ENCODE data around the gene RFNG.
A peak's percentile ranks its signal among the peaks of the same experiment; 100 is the strongest.

Gene RFNG

DNA sequence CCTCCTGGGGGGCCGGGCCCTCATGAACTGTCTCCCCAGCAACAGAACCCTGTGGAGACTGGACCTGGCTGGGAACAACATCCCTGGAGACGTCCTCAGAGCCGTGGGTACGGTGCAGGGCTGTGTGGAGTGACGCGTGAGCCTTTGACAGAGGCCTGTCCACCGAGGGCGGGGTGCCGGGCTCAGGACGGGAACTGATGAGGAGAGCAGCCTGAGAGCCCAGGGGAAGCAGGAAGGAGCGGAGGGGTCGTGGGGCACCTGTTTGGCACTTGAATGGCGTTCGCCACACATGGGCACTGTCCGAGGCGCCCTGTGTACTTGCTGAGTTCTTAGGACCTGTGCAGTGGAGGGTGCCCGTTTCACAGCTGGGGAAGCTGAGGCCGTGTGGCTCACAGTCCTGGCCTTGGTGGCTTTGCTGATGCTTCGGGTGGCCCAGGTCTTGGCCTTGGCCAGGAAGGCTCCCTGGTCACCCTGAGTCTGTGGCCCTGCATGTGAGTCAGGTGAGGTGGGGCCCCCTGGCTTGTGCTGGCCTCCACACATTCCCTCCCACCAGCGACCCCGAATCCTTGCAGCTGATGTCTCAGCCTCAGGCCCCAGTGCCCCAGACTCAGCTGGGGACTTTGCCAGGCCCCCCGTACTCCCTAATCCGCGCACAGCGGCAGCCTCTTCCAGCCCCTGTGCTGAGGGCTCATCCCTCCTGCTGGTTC is 26.1 kb downstream of the RFNG start:
- no peak for DNase-seq (ENCODE audit: low read depth)

- DNase-seq (ENCODE audit: low read depth), result no peak
Observed at GRCh38 chr17:82024859-82025258, 26.8 kb downstream of the RFNG start.

DNA sequence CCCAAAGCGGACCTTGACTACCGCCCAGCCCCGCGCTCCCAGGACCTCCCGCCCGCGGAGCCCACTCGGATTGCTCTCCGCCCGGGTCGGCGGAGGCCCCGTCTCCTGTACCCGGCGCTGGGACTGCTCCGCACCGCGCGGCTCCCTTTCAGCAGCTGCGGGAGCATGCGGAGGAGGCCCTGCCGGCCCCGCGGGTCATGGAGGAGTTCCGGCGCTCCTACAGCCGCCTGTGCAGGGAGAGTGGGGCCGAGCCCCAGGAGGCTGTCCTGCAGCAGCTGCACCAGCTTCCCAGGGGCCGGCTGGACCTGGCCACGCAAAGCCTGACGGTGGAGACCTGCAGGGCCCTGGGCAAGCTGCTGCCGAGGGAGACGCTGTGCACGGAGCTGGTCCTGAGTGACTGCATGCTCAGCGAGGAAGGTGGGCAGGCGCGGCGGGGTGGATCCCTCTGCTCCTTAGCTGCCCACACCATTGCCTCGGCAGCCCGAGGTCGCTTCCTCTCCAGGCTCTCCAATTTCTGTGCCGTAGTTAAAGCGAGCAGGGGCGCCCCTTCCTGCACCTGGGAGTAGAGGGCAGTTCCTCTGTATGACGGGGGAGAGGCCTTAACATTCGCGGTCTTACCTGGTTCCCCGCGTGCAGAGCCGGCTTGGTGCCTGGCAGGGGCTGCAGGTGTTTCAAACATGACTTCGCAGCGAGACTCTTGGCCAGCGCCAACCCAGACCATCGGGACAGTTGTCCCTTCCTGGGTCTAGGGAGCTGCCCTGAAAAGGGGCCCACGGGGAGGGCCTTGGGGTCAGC is 28.0 kb downstream of the RFNG start:
- no peak for DNase-seq (ENCODE audit: low read depth)

DNA sequence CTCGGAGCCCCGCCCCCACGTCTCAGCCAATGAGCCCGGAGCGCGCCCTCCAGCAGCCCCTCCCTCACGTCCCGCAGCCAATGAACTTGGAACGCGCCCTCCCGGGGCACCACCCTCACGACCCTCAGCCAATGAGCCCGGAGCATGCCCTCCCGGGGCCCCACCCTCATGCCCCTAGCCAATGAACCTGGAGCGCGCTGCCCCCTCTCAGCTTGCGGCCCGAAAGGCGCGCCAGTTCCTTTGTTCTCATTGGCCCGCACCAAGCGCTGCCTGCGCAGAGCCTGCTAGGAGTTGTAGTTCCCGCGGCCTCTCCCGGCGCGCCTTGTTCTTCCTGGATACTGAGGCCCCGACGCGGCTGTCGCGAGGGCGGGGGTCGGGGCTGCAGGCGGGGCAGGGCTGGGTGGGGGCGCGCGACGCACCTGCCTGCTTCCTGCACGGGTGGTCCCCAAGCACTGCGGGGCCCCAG is 28.6 kb downstream of the RFNG start, which contains the start of gene LRRC45:
LRRC45 (plus strand) TSS at position 325 of the 466 bp plus-strand sequence. CDS start 339 bp downstream, outside the sequence.
- DNase-seq (ENCODE audit: low read depth), result peak; percentile 100

- no peak for DNase-seq (ENCODE audit: low read depth)
Observed at GRCh38 chr17:82022310-82022980, 29.2 kb downstream of the RFNG start, which contains the start of gene CENPX. Gene CENPX (minus strand): TSS chr17:82022878. CDS start chr17:82022861, 17 bp downstream.

GRCh38 chr17:82021900-82022309 is 29.7 kb downstream of the RFNG start:
- DNase-seq (ENCODE audit: low read depth), result no peak

DNA sequence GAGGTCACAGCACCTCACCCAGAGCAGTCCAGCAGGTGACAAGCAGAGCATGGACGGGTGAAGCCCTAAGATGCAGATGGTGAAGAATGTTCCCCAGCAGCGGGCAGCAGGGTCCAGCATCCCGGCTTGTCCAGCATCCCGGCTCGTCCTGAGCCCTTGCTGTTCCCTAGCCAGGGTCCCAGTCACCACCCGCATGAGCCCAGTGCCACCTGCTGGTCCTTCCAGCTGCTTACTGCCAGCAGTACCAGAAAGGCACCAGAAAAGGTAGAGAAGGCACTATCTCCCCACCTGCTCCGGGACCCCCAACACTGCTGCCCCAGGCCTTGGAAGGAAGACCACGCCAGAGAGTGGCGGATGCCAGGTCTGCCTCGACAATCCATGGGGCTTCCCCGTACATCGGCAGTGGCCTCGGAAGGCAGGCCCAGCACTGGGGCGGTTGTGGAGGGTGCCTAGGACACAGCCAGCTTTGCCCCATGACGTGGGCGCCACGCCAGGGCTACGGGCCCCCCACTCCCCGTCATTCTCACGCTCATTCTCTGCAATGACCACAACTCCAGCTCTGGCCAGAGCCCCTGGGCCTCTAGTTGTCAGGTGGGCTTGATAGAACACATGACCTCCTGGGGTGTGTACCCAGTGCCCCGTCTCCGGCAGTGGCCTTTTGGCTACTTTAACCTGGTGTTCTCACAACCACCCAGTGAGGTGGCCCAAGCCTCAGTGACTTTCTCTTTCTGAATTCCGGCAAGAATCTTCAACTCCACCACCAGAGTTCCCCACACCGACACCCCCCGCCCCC is 30.3 kb downstream of the RFNG start:
- no peak for DNase-seq (ENCODE audit: low read depth)

- no peak for DNase-seq (ENCODE audit: low read depth)
Observed at GRCh38 chr17:82020572-82021106, 31.0 kb downstream of the RFNG start.

GRCh38 chr17:82019690-82020571 is 31.7 kb downstream of the RFNG start:
- DNase-seq (ENCODE audit: low read depth), result peak; percentile 58

DNA sequence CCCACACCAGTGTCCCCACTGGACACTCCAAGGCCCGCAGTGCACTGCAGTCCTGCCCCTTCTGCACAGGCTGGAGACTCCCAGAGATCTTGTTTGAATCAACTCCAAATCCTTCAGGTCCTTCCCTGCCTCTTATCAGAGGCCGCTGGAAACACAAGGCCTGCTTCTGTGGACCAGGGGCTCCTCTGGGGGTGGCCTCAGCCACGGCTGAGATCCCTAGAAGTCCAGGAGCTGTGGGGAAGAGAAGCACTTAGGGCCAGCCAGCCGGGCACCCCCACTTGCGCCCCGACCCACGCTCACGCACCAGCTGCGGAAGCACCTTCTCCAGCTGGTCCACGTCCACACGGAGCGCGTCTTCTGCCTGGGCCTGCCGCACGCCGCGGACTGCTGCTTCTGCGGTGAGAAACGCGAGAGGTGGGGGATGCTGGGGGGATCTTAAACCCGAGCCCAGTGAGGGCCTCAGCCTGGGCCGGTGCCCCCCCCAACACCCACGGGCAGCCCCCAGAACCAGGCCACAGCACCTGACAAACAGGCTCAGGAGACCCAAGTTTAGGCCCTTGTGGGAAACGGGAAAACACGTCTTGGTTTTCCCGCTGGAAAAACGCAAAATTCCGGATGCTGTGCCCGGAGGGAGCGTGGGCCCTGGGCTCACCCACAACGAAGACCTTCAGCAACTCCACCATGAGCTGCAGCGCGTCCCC is 32.5 kb downstream of the RFNG start:
- DNase-seq (ENCODE audit: low read depth), result no peak

GRCh38 chr17:82018152-82018988 is 33.2 kb downstream of the RFNG start:
- DNase-seq (ENCODE audit: low read depth), result no peak

DNA sequence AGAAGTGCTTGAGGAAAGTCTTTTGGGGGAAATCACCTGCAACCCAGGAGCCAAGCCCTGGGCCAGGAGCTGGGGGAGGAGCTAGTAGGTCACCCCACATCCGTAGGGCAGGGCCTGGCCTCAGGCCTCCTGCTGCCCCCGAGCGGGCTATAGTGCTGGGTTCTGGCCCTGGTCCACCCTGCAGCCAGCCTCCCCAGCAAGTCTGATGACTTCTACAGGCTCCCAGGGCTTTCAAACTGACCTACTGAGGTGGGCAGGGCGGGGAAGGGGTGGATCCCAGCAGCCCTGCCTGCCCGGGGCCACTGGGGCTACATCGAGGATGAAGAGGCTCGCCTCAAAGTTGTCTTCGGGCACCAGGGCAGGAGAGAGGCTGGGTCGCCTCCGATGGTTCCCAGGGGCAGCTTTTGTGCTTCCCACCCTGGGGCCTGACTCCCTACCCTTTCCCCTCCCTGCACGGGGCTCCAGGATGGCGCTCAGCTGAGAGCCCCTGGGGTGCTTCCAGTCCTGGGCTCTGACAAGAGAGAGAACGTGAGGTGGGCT is 33.9 kb downstream of the RFNG start:
- no peak for DNase-seq (ENCODE audit: low read depth)

DNA sequence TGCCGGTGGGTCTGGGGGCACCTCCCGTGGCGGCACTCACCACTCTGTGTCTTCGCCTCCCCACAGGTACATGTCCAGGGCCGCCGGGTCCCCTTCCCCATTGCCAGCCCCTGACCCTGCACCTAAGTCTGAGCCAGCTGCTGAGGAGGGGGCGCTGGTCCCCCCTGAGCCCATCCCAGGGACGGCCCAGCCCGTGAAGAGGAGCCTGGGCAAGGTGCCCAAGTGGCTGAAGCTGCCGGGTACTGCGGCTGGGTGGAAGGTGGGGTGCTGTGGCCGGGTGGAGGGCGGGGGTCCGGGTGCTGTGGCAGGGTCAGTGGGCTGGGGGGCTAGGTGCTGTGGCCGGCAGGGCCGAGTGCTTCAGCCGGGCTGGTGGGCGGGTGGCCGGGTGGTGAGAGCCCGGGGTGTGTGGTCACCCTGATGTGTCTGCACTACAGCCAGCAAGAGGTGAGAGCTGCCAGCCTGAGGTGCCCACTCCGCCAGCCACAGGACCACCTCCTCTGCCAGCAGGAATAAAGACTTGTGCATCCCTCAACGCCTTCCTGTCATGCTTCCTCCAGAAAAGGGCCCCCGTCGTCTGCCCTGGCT is 34.6 kb downstream of the RFNG start:
- no peak for DNase-seq (ENCODE audit: low read depth)

GRCh38 chr17:82016061-82016874 is 35.3 kb downstream of the RFNG start:
- DNase-seq (ENCODE audit: low read depth), result no peak

GRCh38 chr17:82015311-82015971 is 36.2 kb downstream of the RFNG start:
- no peak for DNase-seq (ENCODE audit: low read depth)

DNA sequence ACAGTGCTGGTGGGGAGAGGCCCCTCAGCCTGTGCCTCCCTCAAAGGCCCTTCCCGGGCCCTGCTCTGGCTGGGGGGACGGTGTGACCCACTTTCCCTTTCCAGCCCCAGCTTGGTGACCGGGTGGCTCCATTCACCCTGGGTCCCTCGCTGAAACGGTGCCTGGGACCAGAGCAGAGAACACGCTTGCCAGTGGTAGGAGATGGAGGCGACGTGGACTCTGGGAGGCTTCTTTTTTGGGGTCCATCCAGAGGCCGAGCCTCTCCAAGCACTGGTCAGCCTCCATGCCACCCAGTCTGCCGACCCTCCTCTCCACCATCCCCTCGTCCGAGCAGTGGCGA is 36.7 kb downstream of the RFNG start:
- no peak for DNase-seq (ENCODE audit: low read depth)

DNA sequence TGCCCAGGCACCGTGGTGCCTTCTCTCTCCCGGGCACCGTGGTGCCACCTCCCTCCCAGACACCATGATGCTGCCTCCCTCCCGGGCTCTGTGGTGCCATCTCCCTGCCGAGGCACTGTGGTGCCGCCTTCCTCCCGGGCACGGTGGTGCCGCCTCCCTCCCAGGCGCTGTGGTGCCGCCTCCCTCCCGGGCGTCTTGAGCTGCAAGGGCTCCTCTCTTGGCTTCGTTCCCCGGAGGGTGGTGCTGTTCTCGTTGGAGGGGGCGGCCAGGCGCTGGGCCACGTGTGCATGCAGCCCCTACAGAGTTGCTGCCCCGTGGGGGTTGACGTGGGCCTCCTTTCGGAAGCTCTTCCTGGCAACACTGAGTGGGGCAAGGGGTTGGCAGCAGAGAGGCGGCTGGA is 37.2 kb downstream of the RFNG start:
- no peak for DNase-seq (ENCODE audit: low read depth)

All from stimulated activated CD8-positive, alpha-beta memory T cell treated with anti-CD3 and anti-CD28 coated beads, Interleukin-4, amount 100 ng/mL, for 24 hours (primary cell).